Frontal cortex (tissue), 4 donors: ENCODE measurements around the gene HS3ST4. TPM values are rescaled to one million over a fixed set of nuclear protein-coding genes. Genes with fewer than 3 reads are reported as not detected.
"Not testable (repeated sequence)": the region's sequence is repeated elsewhere in the genome, so short reads cannot be mapped to it uniquely, and the experiment has no call there.

Source experiments
- DNase-seq, 2 donors: peaks; one replicate each; pipeline ENCODE4 v3.0.0; 2012; ENCODE audit warnings: low spot score in 2 of 2
- FAIRE-seq: peaks from 2 replicates; lab custom pipeline; 2012; peaks lifted over from hg19 to GRCh38; lab: Jason Lieb, UNC
- total RNA-seq: library from RNA; depleted of rRNA; stranded (reverse); fragments of >200 nt; gene quantifications from one replicate; pipeline ENCODE4 v1.2.3, GENCODE V29; 2014
- donor health status: control.
- donor health status: control.
- donor health status: control.

The HS3ST4 gene
- total RNA-seq, 1 donor from 2014 or later: 7.7 TPM

- no peak for FAIRE-seq
- no peak for DNase-seq
Observed at GRCh38 chr16:25957707-25958106, 265.9 kb downstream of the HS3ST4 start.

- FAIRE-seq: no peak
- DNase-seq: no peak
Observed at GRCh38 chr16:25959221-25959620, 267.5 kb downstream of the HS3ST4 start.

DNA sequence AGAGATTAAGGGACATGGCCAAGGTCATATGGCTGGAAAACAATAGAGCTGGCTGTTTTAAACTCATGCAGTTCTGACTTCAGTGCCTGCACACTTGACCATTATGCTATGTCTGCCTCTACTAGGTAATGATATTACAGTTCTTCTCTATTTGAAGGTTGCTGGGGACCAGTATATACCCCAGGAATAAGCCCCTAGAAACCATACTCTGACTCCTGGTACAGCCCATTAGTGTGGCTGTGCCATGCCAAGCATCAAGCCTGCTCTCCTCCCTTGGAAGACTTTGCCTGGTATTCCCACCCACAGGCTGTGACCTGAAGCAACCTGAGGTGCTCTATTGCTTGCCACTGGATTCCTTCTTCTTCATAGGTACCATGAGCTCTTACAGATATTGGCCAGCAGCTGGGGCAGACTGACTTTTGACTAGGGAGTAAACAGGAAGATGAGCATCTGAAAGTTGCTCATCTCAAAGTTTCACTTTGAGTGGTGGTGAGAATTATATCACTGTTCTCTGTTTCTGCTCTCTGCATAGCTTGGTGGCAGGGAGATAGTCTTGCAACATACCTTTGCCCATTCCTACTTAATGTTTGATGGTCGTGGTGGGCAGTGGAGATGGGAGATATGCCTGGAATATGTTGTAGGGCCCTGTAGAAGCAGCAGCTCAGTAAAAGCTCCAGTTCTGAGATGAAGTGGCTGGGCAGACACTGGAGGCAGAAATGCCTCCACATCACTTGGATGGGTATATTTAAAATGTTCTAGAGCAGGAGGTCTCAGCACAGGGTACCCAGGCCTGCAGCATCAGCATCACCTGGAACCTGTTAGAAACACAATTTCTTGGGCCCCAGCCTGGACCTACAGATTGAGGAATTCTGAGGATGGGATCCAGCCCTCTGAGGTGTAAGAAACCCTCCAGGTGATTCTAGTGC, 274.7 kb downstream of the HS3ST4 start:
- FAIRE-seq (no peak), DNase-seq (no peak)

DNA sequence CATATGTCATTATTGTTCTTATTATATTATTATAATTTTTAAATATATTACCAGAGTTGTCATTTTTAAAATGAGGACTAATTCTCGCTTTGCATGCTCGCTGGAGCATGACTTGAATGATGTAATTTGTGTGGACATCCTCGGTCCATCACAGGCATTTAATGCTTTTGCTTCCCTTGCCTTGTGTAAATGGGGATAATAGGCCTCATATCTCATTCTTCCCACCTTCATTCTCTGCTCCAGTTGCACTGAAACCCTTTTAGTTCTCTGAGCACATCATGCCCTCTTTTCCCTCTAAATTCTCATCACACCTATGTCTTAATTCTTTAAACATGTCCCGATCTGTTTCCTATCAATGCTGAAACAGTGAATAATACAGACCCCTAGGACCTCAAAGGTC, 285.4 kb downstream of the HS3ST4 start:
- FAIRE-seq: no peak
- no peak for DNase-seq

DNA sequence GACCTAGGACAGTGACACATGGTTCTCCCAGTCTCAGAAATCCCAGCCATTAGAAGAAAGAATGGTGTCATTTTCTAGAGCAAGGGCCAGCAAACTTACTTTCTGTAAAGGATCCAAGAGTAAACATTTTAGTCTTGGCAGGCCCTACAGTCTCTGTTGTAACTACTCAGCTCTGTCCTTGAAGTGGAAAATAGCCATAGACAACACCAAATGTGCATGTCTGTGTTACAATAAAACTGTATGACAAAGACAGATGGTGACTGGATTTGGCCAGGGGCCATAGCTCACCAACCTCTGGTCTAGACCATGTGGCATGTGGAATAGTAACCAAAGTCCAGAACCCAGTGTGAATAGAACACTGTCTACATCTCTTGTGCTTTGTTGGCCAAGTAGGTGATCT, 286.5 kb downstream of the HS3ST4 start:
- FAIRE-seq (no peak), DNase-seq (no peak)

DNA sequence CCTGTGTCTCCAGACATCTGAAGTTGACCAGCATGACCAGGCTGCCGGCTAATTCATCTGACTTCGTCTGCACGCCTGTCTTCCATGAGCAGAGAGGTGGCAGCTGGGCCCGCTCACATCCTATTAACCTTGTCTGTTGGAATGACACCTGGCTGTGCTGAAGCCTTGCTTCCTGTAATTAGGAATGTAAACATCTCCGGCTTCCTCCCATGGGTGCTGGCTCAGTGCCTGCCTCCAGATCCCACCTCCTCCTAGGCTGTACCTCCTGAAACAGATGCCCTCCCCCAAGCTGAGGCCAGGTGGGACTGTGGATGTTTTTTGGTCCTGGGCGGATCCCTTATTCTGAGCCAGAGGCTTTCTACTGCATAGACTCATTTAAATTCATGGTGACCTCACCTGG, 296.3 kb downstream of the HS3ST4 start:
- DNase-seq (no peak), FAIRE-seq (no peak)

DNA sequence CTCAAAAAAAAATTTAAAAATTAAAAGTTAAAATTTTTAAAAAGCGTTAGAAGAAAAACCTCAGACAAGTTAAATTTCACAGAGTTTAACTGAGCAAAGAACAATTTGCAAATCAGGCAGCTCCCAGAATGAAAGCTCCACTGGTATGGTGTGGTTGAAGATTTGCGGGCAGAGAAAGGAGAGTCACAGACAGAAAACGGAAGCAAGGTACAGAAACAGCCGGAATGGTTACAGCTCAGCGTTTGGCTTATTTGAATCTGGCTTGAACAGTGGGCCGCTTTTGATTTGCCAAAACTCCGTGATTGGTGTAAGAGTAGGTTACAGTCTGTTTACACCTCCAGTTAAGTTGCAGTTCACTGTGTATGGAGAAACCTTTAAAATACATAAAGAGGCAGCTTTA, 297.1 kb downstream of the HS3ST4 start:
- FAIRE-seq (no peak), DNase-seq (no peak)

GRCh38 chr16:25996052-25996451, 304.3 kb downstream of the HS3ST4 start:
- FAIRE-seq: no peak
- no peak for DNase-seq

DNA sequence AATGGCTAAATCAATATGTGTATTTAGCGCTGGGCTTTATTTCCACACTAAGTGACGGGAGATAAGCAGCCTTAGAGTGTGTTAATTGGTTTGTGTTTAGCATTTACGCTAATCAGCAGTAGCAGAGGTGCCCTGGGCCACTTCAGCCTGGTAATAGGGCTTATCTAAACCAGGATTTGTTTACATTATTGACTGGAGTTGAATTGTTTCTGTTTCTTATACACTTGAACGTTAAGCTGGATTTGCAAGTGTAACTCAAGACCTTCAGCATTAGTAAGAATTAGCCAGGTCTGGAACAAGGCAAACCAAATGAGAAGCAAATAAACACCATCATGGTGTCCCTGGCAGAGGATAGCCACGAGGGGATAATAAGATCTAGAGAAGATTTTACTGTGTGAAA, 313.6 kb downstream of the HS3ST4 start:
- no peak for FAIRE-seq
- no peak for DNase-seq

DNA sequence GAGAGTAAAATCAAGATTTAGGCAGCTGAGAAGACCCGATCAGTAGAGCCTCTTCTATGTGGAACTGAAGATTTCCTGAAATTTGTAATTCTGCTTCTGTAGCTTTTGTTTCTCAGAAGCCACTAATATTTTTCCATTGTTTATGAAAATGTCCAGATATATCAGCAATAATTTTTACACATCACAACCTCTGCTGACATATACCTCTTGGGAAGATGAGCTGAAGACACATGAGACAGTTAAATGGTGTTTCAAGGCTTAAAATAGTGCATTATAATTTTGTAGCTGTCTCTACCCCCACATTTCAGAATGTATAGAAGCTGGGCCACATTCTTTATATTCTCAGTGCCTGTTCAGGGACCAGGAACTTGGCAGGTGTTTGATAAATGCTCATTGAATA, 320.6 kb downstream of the HS3ST4 start:
- DNase-seq (no peak), FAIRE-seq (no peak)

GRCh38 chr16:26015776-26016175, 324.0 kb downstream of the HS3ST4 start:
- DNase-seq (no peak), FAIRE-seq (no peak)

DNA sequence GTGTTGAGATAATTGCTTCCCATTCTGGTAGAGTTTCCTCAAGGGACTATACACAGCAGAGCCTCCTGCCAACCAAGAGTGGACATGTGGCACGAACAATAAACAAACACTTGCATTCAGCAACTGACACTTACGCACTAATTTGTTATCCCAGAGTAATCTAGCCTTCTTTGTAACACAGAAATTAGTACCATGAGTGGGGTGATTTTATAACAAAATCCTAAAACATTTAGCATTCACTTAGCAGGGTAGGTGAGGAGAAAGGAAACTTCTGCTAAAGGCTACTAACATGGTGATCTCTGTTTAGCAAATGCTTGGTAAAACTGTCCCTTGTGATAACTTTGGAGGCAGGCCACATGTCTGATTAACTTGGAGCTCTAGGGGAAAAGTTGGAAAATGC, 325.2 kb downstream of the HS3ST4 start:
- DNase-seq: no peak
- FAIRE-seq: no peak

GRCh38 chr16:26019381-26020242, 327.9 kb downstream of the HS3ST4 start:
- FAIRE-seq (no peak), DNase-seq (no peak)

GRCh38 chr16:26026709-26027450, 335.1 kb downstream of the HS3ST4 start:
- FAIRE-seq (no peak), DNase-seq (peak in 1 of 2 donors; percentile 18)

DNA sequence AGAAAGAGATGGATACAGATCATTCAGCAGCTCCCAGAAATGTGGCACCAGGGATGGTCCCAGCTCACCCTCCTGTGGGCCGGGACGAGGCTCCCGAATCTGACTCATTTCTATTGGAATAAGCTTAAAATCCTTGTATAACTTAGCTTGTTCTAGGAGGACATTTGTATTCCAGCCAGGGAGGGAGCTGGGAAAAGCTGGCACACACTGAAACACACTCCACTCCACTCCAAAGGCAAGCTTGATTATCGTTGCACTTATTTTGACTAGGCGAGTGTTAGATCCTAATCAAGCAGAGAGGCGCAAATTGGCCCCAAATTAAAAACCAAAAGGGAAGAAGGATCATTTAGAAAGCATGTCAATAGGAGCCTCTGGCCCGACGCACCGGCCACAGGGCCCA, 339.5 kb downstream of the HS3ST4 start:
- peak in 1 of 2 donors; percentile 8 for DNase-seq
- FAIRE-seq: no peak

- FAIRE-seq, DNase-seq: not testable (repeated sequence)
Observed at GRCh38 chr16:26032661-26033060, 340.9 kb downstream of the HS3ST4 start.

GRCh38 chr16:26041952-26042668, 350.4 kb downstream of the HS3ST4 start:
- no peak for FAIRE-seq
- no peak for DNase-seq

GRCh38 chr16:26050472-26050871, 358.7 kb downstream of the HS3ST4 start:
- no peak for FAIRE-seq

GRCh38 chr16:26051063-26051462, 359.3 kb downstream of the HS3ST4 start:
- DNase-seq (no peak), FAIRE-seq (no peak)

More at GRCh38 chr16:26050472-26050871, 358.7 kb downstream of the HS3ST4 start:
- no peak for DNase-seq
